Endothelial cell of umbilical vein (primary cell): Measurements from ENCODE around the gene VSIG10L. TPM values are rescaled to one million over a fixed set of nuclear protein-coding genes. Genes with fewer than 3 reads are reported as not detected.

ENCODE experiments used
- BruUV-seq: library from RNA; stranded (reverse); fragments of 400-500 nt; replicated peaks from 2 replicates; lab custom pipeline; 2021; lab: Mats Ljungman, UMichigan
- CTCF ChIA-PET: fragments of 300-600, 350-600 bp; sonication (Branson Sonifier 250); formaldehyde crosslinking; loops from one replicate; lab custom pipeline; 2021; ENCODE audit warnings: antibody characterized with exemption, inconsistent platforms; lab: Charles Lee
- POLR2A ChIA-PET: fragments of 300-600, 350-600 bp; sonication (Branson Sonifier 250); formaldehyde crosslinking; loops from one replicate; lab custom pipeline; 2021; ENCODE audit warnings: antibody characterized with exemption, inconsistent platforms; lab: Charles Lee
- DNase-seq: peaks from one replicate; pipeline ENCODE4 v3.0.0-alpha.2; 2011; ENCODE audit warnings: low read depth, low spot score
- FAIRE-seq: peaks from 2 replicates; lab custom pipeline; 2011; peaks lifted over from hg19 to GRCh38; lab: Jason Lieb, UNC
- H2AFZ ChIP-seq: 2 replicates; pipeline ENCODE4 v1.6.0; 2012; ENCODE audit warnings: low read depth, low read length, control low read depth, inconsistent platforms
- H3K27ac ChIP-seq: 2 replicates; pipeline ENCODE4 v1.5.1; 2011; ENCODE audit warnings: low read depth, mild to moderate bottlenecking, control low read depth, low read length, moderate library complexity; ENCODE audit not compliant: insufficient read depth
- H3K27me3 ChIP-seq, 2 experiments: 2 replicates each; pipeline versions ENCODE4 v1.6.0 to v1.6.1; 2011; ENCODE audit warnings: low read length in 2 of 2, mixed read lengths in 1 of 2; ENCODE audit not compliant: control insufficient read depth in 2 of 2, insufficient read depth in 2 of 2
- H3K36me3 ChIP-seq, 2 experiments: 2 replicates in 1 of 2; 3 replicates in 1 of 2; pipeline ENCODE4 v1.5.1; 2011; ENCODE audit warnings: low read length in 2 of 2, mild to moderate bottlenecking in 1 of 2, moderate library complexity in 1 of 2; ENCODE audit not compliant: control insufficient read depth in 2 of 2, insufficient read depth in 2 of 2; ENCODE audit errors: extremely low read depth in 1 of 2
- H3K4me1 ChIP-seq: 3 replicates; pipeline ENCODE4 v1.5.1; 2011; ENCODE audit warnings: mild to moderate bottlenecking, low read length; ENCODE audit not compliant: control insufficient read depth, insufficient read depth; ENCODE audit errors: extremely low read depth
- H3K4me2 ChIP-seq: 2 replicates; pipeline ENCODE4 v1.6.1; 2011; ENCODE audit warnings: low read length, control low read depth, mixed read lengths; ENCODE audit not compliant: insufficient read depth
- H3K4me3 ChIP-seq, 3 experiments: fragments of 200-600 bp in 1 of 3; sonication (generic), shearing (Covaris generic) in 1 of 3; replicated peaks in 1 of 3; 2 replicates each; pipeline ENCODE4 v1.5.1; 2011 to 2016; ENCODE audit warnings: control low read depth in 3 of 3, low read length in 3 of 3, mild to moderate bottlenecking in 2 of 3, inconsistent platforms in 1 of 3, low read depth in 1 of 3, moderate library complexity in 1 of 3; ENCODE audit not compliant: insufficient read depth in 1 of 3
- H3K79me2 ChIP-seq: 2 replicates; pipeline ENCODE4 v1.6.0; 2012; ENCODE audit warnings: low read length, inconsistent platforms; ENCODE audit not compliant: control insufficient read depth, insufficient read depth
- H3K9ac ChIP-seq: replicated peaks from 2 replicates; pipeline ENCODE3; 2011; ENCODE audit warnings: low read length, control low read depth; ENCODE audit not compliant: insufficient read depth; ENCODE audit errors: extremely low read depth
- H3K9me1 ChIP-seq: replicated peaks from 3 replicates; pipeline ENCODE4 v1.6.0; 2011; ENCODE audit warnings: mild to moderate bottlenecking, low read length; ENCODE audit not compliant: control insufficient read depth, insufficient read depth; ENCODE audit errors: extremely low read depth
- H3K9me3 ChIP-seq: replicated peaks from 2 replicates; pipeline ENCODE4 v1.5.1; 2012; ENCODE audit warnings: low read length, inconsistent platforms; ENCODE audit not compliant: control insufficient read depth, insufficient read depth
- H4K20me1 ChIP-seq: replicated peaks from 2 replicates; pipeline ENCODE3; 2011; ENCODE audit warnings: mild to moderate bottlenecking, low read length; ENCODE audit not compliant: control insufficient read depth, insufficient read depth; ENCODE audit errors: extremely low read depth
- EZH2 ChIP-seq: IDR thresholded peaks from 2 replicates; pipeline ENCODE4 v1.6.1; 2012; ENCODE audit warnings: borderline replicate concordance, low read depth, mild to moderate bottlenecking, moderate library complexity, low read length, inconsistent platforms; ENCODE audit not compliant: severe bottlenecking
- FOS ChIP-seq: IDR thresholded peaks from 2 replicates; pipeline ENCODE4 v1.6.1; 2011; ENCODE audit warnings: mild to moderate bottlenecking, low read length, moderate library complexity, borderline replicate concordance; ENCODE audit not compliant: insufficient read depth
- GATA2 ChIP-seq: IDR thresholded peaks from 2 replicates; pipeline ENCODE4 v1.7.0; 2011; ENCODE audit warnings: low read depth, mild to moderate bottlenecking, moderate library complexity, mixed read lengths, low read length; ENCODE audit not compliant: insufficient read length, insufficient read depth
- JUN ChIP-seq: IDR thresholded peaks from 2 replicates; pipeline ENCODE4 v1.6.1; 2011; ENCODE audit warnings: borderline replicate concordance, low read depth; ENCODE audit not compliant: insufficient read length, insufficient read depth
- MYC ChIP-seq: IDR thresholded peaks from one replicate; pipeline ENCODE4 v1.6.1; 2011; ENCODE audit warnings: mild to moderate bottlenecking, low read depth, low read length
- POLR2A ChIP-seq: IDR thresholded peaks from 2 replicates; pipeline ENCODE4 v1.6.1; 2012; ENCODE audit warnings: low read depth, mild to moderate bottlenecking, control low read depth, low read length
- POLR2AphosphoS5 ChIP-seq: IDR thresholded peaks from 2 replicates; pipeline ENCODE4 v1.6.1; 2012; ENCODE audit warnings: low read depth, mild to moderate bottlenecking, control low read depth, low read length, moderate library complexity; ENCODE audit not compliant: insufficient read depth
- dilution Hi-C: fragments of 300-500 bp; cut with MboI; formaldehyde crosslinking; loops from one replicate; pipeline ENCODE4 v1.15.0; 2019; ENCODE audit warnings: low sequenced_read_pairs; ENCODE audit not compliant: extremely low pct_ligation_motif_present
- intact Hi-C: fragments of 100-400 bp; cut with micrococcal nuclease; formaldehyde crosslinking; loops from one replicate; pipeline ENCODE4 v1.10.0; 2022
- polyA plus RNA-seq, 4 experiments: library from polyadenylated mRNA; depleted of rRNA in 3 of 4; stranded (reverse) in 3 of 4; unstranded in 1 of 4; fragments of >200 nt; gene quantifications; 2 replicates each; pipeline versions ENCODE4 v1.2.1 to v1.2.3, GENCODE V29; 2011 to 2012; ENCODE audit warnings: missing spikeins in 1 of 4
- total RNA-seq: library from RNA; stranded (reverse); gene quantifications from 2 replicates; pipeline ENCODE4 v1.2.3, GENCODE V29; 2021
- TF ChIP-seq, protein P1 (sequence below), 2 donors: IDR thresholded peaks; 1 replicate in 1 of 2; 2 replicates in 1 of 2; pipeline ENCODE4 v1.5.1; 2011; ENCODE audit warnings: low read length in 2 of 2, mild to moderate bottlenecking in 2 of 2, moderate library complexity in 2 of 2, control low read depth in 1 of 2, inconsistent platforms in 1 of 2, low read depth in 1 of 2; ENCODE audit not compliant: insufficient read depth in 1 of 2; ENCODE audit errors: extremely low read depth in 1 of 2
- TF ChIP-seq, protein P2 (sequence below): IDR thresholded peaks from 2 replicates; pipeline ENCODE4 v1.6.1; 2011; ENCODE audit not compliant: insufficient read depth, insufficient read length

VSIG10L gene
- total and polyA plus RNA-seq, 2 donors (not counting 3 experiments of a cell fraction or from before 2014, with no cell fraction given), result 0.62 to 0.77 TPM

DNA sequence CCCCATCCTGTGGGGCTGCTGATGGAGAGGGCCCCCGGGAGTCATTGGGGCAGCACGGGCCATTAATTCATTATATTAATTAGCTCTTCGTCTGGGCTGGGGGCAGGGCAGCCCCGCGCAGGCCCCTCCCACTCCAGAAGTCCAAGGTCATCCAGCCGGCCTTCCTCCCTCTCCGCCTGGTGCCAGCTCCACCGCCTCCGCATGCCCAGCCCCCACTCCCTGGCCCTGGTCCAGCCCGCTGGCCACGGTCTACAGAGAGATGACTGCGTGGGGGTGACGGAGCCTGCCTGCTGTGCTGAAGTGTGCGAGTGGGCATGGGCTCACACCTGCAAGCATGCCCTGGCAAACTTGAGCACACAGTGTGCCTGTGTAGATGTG, 21.7 kb downstream of the VSIG10L start:
- Histone ChIP-seq H4K20me1 (no peaks in the 10 kb centered on the region), H3K4me3 (no peak overlapping the region), H3K27ac (no peak overlapping the region), H3K36me3 (no peaks in the 10 kb centered on the region), H3K9ac (no peak overlapping the region), H3K4me1 (no peaks in the 10 kb centered on the region), H3K9me3 (no peaks in the 10 kb centered on the region), H3K27me3 (no peaks in the 10 kb centered on the region), H3K79me2 (no peaks in the 10 kb centered on the region), H3K9me1 (no peaks in the 10 kb centered on the region), H2AFZ (no peak overlapping the region), H3K4me2 (no peak overlapping the region)
- ChIA-PET POLR2A (no interaction called here), CTCF (no interaction called here)
- no peak for FAIRE-seq
- BruUV-seq, result no TSS peak
- intact Hi-C loops (no loop called here), dilution Hi-C loops (no loop called here)
- TF ChIP-seq FOS (no peak), EZH2 (no peak), JUN (no peak), POLR2AphosphoS5 (no peak), POLR2A (no peak), MYC (no peak), GATA2 (no peak)
- TF ChIP-seq, protein P1, sequence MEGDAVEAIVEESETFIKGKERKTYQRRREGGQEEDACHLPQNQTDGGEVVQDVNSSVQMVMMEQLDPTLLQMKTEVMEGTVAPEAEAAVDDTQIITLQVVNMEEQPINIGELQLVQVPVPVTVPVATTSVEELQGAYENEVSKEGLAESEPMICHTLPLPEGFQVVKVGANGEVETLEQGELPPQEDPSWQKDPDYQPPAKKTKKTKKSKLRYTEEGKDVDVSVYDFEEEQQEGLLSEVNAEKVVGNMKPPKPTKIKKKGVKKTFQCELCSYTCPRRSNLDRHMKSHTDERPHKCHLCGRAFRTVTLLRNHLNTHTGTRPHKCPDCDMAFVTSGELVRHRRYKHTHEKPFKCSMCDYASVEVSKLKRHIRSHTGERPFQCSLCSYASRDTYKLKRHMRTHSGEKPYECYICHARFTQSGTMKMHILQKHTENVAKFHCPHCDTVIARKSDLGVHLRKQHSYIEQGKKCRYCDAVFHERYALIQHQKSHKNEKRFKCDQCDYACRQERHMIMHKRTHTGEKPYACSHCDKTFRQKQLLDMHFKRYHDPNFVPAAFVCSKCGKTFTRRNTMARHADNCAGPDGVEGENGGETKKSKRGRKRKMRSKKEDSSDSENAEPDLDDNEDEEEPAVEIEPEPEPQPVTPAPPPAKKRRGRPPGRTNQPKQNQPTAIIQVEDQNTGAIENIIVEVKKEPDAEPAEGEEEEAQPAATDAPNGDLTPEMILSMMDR (IDR thresholded peaks at IDR 0.05; ENCODE audit: extremely low read depth in 1 of 2, insufficient read depth in 1 of 2, low read depth in 1 of 2, low read length in 2 of 2), result no peak
- TF ChIP-seq, protein P2, sequence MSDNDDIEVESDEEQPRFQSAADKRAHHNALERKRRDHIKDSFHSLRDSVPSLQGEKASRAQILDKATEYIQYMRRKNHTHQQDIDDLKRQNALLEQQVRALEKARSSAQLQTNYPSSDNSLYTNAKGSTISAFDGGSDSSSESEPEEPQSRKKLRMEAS, result no peak
- DNase-seq, result no peak
